GM18508 (cell line): ENCODE results near the gene OCLN.
"Not testable (repeated sequence)": the region's sequence is repeated elsewhere in the genome, so short reads cannot be mapped to it uniquely, and the experiment has no call there.

ENCODE experiments used
- ATAC-seq: cut with Tn5 transposase; IDR thresholded peaks from one replicate; pipeline ENCODE4 v1.9.1; 2021; ENCODE audit warnings: moderate number of reproducible peaks; ENCODE audit not compliant: insufficient read depth, unreplicated experiment

OCLN gene

GRCh38 chr5:69606839-69607238 lies 114.2 kb downstream of the OCLN start:
- not testable (repeated sequence) for ATAC-seq
